ENCODE results near the gene SPINT1.

- TF ChIP-seq REST (tag by site-specific recombination; IDR thresholded peaks at IDR 0.05): no peak
- no peak for TF ChIP-seq CTCF (tag by site-specific recombination; IDR thresholded peaks at IDR 0.05)
- TF ChIP-seq ZNF10 (tag by site-specific recombination; IDR thresholded peaks at IDR 0.05): no peak
- no peak for TF ChIP-seq ZNF561 (tag by site-specific recombination; IDR thresholded peaks at IDR 0.05; ENCODE audit: borderline replicate concordance)
Observed at GRCh38 chr15:40891138-40891537, 47.3 kb downstream of the SPINT1 start.
